ENCODE measurements around the gene ZBTB3. TPM values are rescaled to one million over a fixed set of nuclear protein-coding genes. Genes with fewer than 3 reads are reported as not detected.
"Not testable (repeated sequence)": the region's sequence is repeated elsewhere in the genome, so short reads cannot be mapped to it uniquely, and the experiment has no call there.

Gene ZBTB3
- total RNA-seq, 1 donor from 2014 or later, result 7.0 TPM

GRCh38 chr11:62757846-62758788 is 4.2 kb upstream of the ZBTB3 start:
- DNase-seq, result no peak

GRCh38 chr11:62755086-62755615 is 1.2 kb upstream of the ZBTB3 start:
- DNase-seq, result no peak

DNA sequence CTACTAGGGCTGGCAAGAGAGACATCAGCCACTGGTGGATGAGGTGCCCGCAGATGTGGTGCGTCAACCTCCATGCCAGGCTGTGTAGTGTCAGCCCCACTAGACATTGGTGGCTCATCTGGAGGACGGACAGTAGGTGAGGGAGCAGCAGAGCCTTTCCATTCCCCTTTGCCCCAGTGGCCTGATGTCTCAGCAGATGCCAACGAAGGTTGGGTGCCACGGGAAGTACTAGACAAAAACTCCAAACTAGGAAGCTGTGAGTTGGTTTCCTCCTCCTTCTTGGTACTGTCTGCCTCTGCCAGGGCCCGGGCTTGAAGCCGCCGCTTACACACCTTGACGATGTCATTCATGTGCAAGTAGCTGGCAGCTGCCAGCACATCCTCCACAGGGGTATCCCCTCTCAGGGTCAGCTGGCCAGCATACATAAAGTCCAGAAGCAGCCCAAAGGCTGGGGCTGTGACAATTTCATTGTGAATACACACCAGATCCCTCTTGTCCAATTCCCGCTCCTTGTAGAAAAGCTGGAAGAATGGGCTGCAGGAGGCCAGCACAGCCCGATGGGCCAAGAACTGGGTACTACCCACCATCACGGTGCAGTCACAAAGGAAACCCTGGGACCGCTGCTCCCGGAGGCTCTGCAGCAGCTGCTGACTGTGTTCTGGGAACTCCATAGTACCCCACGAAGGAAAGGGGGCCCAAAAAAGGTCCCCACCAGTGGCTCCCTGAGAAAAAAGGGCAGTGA is 795 bp downstream of the ZBTB3 start:
- no peak for DNase-seq

- no peak for DNase-seq
Observed at GRCh38 chr11:62752177-62752785, 1.7 kb downstream of the ZBTB3 start.

DNA sequence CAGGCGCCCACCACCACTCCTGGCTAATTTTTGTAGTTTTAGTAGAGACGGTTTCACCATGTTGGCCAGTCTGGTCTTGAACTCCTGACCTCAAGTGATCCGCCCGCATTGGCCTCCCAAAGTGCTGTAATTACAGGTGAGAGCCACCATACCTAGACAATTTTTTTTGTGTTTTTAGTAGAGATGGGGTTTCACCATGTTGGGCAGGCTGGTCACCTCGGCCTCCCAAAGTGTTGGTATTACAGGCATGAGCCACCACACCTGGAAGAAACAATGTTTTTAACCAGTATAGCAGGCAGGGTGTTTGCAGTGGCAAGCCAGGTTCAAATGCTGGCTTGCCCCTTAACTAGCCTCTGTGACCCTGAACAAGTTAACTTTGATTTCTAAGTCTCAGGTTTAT is 4.0 kb downstream of the ZBTB3 start:
- DNase-seq, result not testable (repeated sequence)

DNA sequence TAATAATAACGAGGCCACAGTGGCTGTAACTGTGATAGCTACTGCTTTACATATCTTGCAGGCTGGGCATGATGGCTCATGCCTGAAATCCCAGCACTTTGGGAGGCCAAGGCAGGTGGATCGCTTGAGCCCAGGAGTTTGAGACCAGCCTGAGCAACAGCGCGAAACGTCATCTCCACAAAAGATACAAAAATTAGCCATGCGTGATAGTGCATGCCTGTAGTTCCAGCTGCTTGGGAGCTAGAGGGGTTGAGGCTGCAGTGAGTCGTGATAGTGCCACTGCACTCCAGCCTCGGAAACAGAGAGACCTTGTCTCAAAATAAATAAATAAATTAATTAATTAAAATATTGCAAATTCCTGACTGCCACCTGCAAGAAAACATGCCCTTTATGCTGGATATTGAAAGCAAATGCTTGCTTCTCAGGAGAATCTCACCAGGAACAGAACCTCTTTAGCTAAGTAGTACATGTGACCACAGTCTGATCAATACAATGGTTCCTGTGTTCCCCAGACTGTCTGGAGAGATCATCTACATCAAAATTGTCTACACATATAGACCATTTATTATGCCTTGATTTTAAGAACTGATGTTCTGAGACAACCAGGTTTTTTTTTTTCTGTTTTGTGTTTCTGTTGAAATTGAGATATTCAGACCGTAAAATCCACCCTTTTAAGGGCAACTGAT is 6.3 kb downstream of the ZBTB3 start:
- DNase-seq, result no peak

GRCh38 chr11:62737196-62737595 is 16.8 kb downstream of the ZBTB3 start:
- DNase-seq, result no peak

- DNase-seq, result no peak
Observed at GRCh38 chr11:62732830-62733229, 21.1 kb downstream of the ZBTB3 start.

DNA sequence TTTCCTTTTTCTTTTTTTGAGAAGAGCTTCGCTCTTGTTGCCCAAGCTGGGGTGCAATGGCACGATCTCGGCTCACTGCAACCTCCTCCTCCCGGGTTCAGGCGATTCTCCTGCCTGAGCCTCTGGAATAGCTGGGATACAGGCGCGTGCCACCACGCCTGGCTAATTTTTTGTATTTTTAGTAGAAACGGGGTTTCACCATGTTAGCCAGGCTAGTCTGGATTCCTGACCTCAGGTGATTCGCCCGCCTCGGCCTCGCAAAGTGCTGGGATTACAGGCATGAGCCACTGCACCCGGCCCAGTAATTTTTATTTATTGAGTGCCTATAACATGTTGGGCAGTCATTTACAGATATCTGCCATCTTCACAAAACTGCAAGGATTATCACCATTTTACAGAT is 23.9 kb downstream of the ZBTB3 start:
- DNase-seq, result not testable (repeated sequence)

DNA sequence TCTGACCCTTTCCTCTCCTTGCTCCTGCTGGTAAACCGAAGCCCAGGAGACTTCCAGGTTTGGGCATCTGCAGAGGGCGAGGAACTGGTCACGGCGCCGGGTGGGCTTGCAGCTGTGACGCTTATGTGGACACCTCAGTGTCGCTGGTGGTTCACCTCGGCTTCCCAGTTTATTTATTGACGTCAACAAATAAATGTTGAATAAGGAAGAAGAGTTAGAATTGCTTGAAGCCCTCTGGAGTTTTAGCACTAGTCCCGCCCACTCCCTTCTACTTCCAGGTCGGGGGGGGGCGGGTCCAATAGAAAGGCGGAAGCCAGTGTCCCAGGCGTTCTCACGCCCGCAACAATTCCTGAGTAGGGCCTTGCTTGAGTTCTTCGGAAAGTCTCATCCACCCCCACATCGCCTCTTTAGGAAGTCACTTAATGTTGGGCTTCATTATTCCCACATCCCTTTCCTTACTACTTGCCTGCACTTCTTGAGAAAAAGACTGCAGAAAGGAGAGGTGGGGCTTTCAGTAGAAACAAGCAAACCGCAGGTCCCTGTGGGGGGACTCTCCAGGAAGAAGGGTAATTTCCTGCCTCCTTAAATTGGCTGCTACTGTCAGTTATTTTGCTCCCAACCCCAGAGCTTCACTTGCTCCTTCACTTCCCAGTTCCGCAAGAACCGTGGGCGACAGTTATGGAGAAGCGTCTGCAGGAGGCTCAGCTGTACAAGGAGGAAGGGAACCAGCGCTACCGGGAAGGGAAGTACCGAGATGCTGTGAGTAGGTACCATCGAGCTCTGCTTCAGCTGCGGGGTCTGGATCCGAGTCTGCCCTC is 25.6 kb downstream of the ZBTB3 start, which contains the start of gene TTC9C:
TSS of gene TTC9C (plus strand) at position 316 of the 818 bp plus-strand sequence. CDS start at position 679, 363 bp downstream.
- peak; percentile 93 for DNase-seq

DNA sequence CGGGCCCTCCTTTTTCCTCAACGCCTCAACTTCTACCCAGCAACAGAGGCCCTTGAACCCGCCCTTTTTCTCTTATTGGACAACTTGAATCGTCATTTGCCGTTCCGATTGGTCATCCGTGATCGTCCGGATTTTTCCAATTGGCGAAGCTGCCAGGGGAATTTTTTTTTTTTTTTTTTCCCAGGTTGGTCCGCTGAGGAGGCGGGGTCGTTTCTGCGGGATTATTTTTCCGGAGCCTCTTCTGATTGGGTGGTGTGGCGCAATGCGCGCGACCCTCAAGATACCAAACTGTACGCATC is 26.1 kb downstream of the ZBTB3 start:
- peak; percentile 97 for DNase-seq

- peak; percentile 99 for DNase-seq
Observed at GRCh38 chr11:62727165-62727871, 26.6 kb downstream of the ZBTB3 start, which contains the start of gene HNRNPUL2. Gene HNRNPUL2, minus strand, starts transcription at chr11:62727457. Its CDS starts 301 bp downstream, at chr11:62727156.

GRCh38 chr11:62726915-62727164 is 27.1 kb downstream of the ZBTB3 start:
- no peak for DNase-seq

GRCh38 chr11:62726156-62726914 is 27.6 kb downstream of the ZBTB3 start:
- DNase-seq, result no peak

DNA sequence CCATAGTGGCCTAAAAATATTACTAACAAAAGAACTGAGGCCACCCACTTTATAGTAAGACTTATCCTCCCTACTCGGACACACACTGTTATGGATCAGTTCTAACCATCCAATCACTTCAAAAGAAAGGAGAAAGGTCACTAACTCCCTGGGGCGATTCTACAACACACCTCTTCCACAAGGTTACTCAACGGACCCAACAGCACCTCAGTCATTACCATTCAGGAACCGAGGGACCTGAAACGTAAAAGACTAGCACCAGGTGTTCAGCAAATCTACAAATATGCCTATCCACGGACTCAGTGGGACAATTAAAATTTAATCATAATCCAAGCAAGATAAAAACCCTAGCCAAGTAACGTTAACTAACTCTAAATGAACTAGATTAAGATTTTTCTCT is 28.3 kb downstream of the ZBTB3 start:
- DNase-seq, result no peak

DNA sequence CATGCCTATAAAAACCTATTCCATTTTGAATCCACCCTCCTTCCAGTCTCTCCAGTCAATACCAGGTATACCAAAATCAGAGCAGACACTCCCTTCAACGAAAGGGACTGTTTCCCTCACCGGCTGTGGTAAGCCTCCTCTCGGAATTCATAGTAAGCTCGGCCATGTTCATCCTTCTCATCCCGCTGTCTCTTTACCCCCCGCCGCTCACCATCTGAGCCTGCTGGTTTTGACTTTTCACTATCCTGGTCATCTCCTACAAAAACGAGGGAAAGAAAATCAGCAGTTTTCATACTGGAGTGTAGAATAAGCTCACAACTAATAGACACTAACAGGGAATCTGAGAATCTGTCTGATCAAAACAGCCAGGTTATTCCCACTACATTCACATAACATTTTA is 29.8 kb downstream of the ZBTB3 start:
- no peak for DNase-seq

DNA sequence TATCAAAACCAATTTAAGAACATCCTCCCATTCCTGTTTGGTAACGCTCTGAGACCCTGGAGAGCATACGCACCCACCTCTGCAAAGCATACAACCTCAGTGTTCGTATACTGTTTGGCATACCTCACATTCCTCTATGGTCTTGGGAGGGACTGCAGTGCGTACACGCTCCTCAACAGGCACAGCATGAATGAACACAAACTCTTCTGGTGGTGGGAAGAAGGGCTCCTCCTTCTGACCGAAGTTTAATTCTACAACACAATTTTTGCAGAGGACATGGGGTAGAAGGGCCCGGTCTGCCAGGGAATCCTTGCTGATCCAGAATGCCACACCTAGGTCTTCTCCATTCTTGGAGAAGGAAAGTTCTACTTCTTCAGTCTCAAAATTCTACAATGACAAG is 32.0 kb downstream of the ZBTB3 start:
- DNase-seq, result no peak

- no peak for DNase-seq
Observed at GRCh38 chr11:62719302-62719978, 34.5 kb downstream of the ZBTB3 start.

DNA sequence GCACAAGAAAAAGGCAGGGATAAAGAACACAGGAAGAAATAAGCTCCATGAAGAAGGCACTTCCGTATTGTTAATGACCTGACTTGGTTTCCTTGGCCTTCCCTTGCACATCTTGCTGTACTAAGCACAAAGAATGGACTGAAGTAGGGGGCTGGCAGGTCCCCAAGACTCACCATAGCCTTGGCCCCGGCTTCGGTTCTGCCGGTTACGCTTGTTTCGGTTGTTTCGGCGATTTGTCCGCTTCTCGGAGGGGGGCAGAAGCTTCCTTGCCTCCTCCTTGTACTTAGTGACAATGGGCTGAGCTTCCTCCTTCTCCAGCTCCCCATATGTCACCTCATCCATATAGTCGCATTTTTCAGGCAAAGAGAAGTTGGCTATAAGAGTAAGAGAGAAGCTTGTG is 37.1 kb downstream of the ZBTB3 start:
- no peak for DNase-seq

All from skin of body (tissue), 2 donors.